Trophoblast cell (in vitro differentiated cells and primary cell): Measurements from ENCODE around the gene OLIG2.

ENCODE experiments used
- DNase-seq, 2 donors: peaks; one replicate each; pipeline ENCODE4 v3.0.0-alpha.2; 2016
- H2AFZ ChIP-seq: 2 replicates; pipeline ENCODE4 v1.6.1; 2013; ENCODE audit warnings: low read length, moderate library complexity, mild to moderate bottlenecking; ENCODE audit not compliant: insufficient read depth, poor library complexity
- H2AK5ac ChIP-seq: 2 replicates; pipeline ENCODE4 v1.6.1; 2013; ENCODE audit warnings: mild to moderate bottlenecking, low read length
- H2BK120ac ChIP-seq: 2 replicates; pipeline ENCODE4 v1.6.1; 2013; ENCODE audit warnings: low read length, mild to moderate bottlenecking, moderate library complexity; ENCODE audit not compliant: insufficient read depth, poor library complexity
- H2BK12ac ChIP-seq: 2 replicates; pipeline ENCODE4 v1.6.1; 2013; ENCODE audit warnings: mild to moderate bottlenecking, low read length, moderate library complexity
- H2BK5ac ChIP-seq: 2 replicates; pipeline ENCODE4 v1.6.1; 2013; ENCODE audit warnings: low read length, low read depth, moderate library complexity, mild to moderate bottlenecking; ENCODE audit not compliant: poor library complexity
- H3K14ac ChIP-seq: 2 replicates; pipeline ENCODE4 v1.6.1; 2013; ENCODE audit warnings: mild to moderate bottlenecking, low read length
- H3K18ac ChIP-seq: 2 replicates; pipeline ENCODE4 v1.6.1; 2013; ENCODE audit warnings: mild to moderate bottlenecking, low read length
- H3K23ac ChIP-seq: 2 replicates; pipeline ENCODE4 v1.6.1; 2013; ENCODE audit warnings: low read length
- H3K27ac ChIP-seq: 2 replicates; pipeline ENCODE4 v1.5.1; 2013; ENCODE audit warnings: low read depth, mild to moderate bottlenecking, inconsistent platforms, low read length, moderate library complexity
- H3K27me3 ChIP-seq: 2 replicates; pipeline ENCODE4 v1.6.1; 2013; ENCODE audit warnings: inconsistent platforms, mild to moderate bottlenecking, low read length, moderate library complexity; ENCODE audit not compliant: insufficient read depth
- H3K36me3 ChIP-seq, 2 experiments: 1 replicate in 1 of 2; 2 replicates in 1 of 2; pipeline ENCODE4 v1.6.1; 2013; ENCODE audit warnings: low read length in 2 of 2, mild to moderate bottlenecking in 2 of 2, moderate library complexity in 1 of 2; ENCODE audit not compliant: insufficient read depth in 2 of 2, control insufficient read depth in 1 of 2
- H3K4ac ChIP-seq: 2 replicates; pipeline ENCODE4 v1.6.1; 2013; ENCODE audit warnings: low read depth, mild to moderate bottlenecking, low read length, moderate library complexity
- H3K4me1 ChIP-seq, 2 experiments: 1 replicate in 1 of 2; 2 replicates in 1 of 2; pipeline ENCODE4 v1.6.1; 2013; ENCODE audit warnings: low read length in 2 of 2, mild to moderate bottlenecking in 2 of 2, moderate library complexity in 1 of 2; ENCODE audit not compliant: insufficient read depth in 2 of 2, control insufficient read depth in 1 of 2
- H3K4me2 ChIP-seq: 2 replicates; pipeline ENCODE4 v1.6.1; 2013; ENCODE audit warnings: inconsistent platforms, mild to moderate bottlenecking, low read length, moderate library complexity
- H3K4me3 ChIP-seq: 2 replicates; pipeline ENCODE4 v1.5.1; 2013; ENCODE audit warnings: mild to moderate bottlenecking, low read depth, low read length, inconsistent platforms
- H3K79me1 ChIP-seq: one replicate; pipeline ENCODE4 v1.6.1; 2013; ENCODE audit warnings: low read length
- H3K79me2 ChIP-seq: 2 replicates; pipeline ENCODE4 v1.6.1; 2013; ENCODE audit warnings: low read length, mild to moderate bottlenecking; ENCODE audit not compliant: control insufficient read depth, insufficient read depth, poor library complexity
- H3K9ac ChIP-seq: 2 replicates; pipeline ENCODE4 v1.6.1; 2013; ENCODE audit warnings: mild to moderate bottlenecking, low read length
- H3K9me3 ChIP-seq: 2 replicates; pipeline ENCODE4 v1.6.1; 2013; ENCODE audit warnings: low read depth, mild to moderate bottlenecking, control low read depth, inconsistent platforms, low read length; ENCODE audit not compliant: insufficient read depth
- H4K12ac ChIP-seq: 2 replicates; pipeline ENCODE4 v1.6.1; 2013; ENCODE audit warnings: low read depth, mild to moderate bottlenecking, low read length, moderate library complexity
- H4K8ac ChIP-seq: 2 replicates; pipeline ENCODE4 v1.6.1; 2013; ENCODE audit warnings: low read depth, mild to moderate bottlenecking, low read length, moderate library complexity
- H4K91ac ChIP-seq: one replicate; pipeline ENCODE4 v1.6.1; 2013; ENCODE audit warnings: low read depth, mild to moderate bottlenecking, low read length, moderate library complexity
- WGBS: extraction: QIAGEN DNeasy Blood & Tissue Kit; methylation state at CpG from one replicate; pipeline ENCODE4 v1.1.7; 2013; ENCODE audit warnings: missing lambda C conversion rate; ENCODE audit not compliant: insufficient read length, insufficient coverage; ENCODE audit errors: extremely low coverage; 5-methylcytosine and 5-hydroxymethylcytosine counted together

OLIG2 gene

GRCh38 chr21:32993894-32994293, 31.8 kb upstream of the OLIG2 start:
- H3K79me1 ChIP-seq, result no peaks in the 10 kb centered on the region
- H4K8ac ChIP-seq, result no peak overlapping the region
- H3K27me3 ChIP-seq, result no peaks in the 10 kb centered on the region
- H3K4me2 ChIP-seq, result no peak overlapping the region
- WGBS, result no CpG with 5 or more reads among the region's 3 CpGs
- no peak overlapping the region for H3K18ac ChIP-seq
- H3K14ac ChIP-seq, result no peak overlapping the region
- no peaks in the 10 kb centered on the region for H3K79me2 ChIP-seq
- H4K12ac ChIP-seq, result no peak overlapping the region
- DNase-seq, result no peak
- no peak overlapping the region for H2BK120ac ChIP-seq
- no peak overlapping the region for H3K27ac ChIP-seq
- no peak overlapping the region for H3K4me3 ChIP-seq
- H3K36me3 ChIP-seq, result no peaks in the 10 kb centered on the region
- no peak overlapping the region for H3K4ac ChIP-seq
- peaks cover 1% of the 10 kb centered on the region for H3K9me3 ChIP-seq
- H3K23ac ChIP-seq, result no peak overlapping the region
- no peaks in the 10 kb centered on the region for H3K4me1 ChIP-seq
- H2AK5ac ChIP-seq, result no peak overlapping the region
- H2BK5ac ChIP-seq, result no peak overlapping the region
- no peak overlapping the region for H2BK12ac ChIP-seq
- no peak overlapping the region for H2AFZ ChIP-seq
- H3K9ac ChIP-seq, result no peak overlapping the region
- no peak overlapping the region for H4K91ac ChIP-seq

- H3K9ac ChIP-seq, result no peak overlapping the region
- H3K79me2 ChIP-seq, result no peaks in the 10 kb centered on the region
- no peak overlapping the region for H4K8ac ChIP-seq
- H2BK5ac ChIP-seq, result no peak overlapping the region
- H2AK5ac ChIP-seq, result no peak overlapping the region
- H3K36me3 ChIP-seq, result no peaks in the 10 kb centered on the region
- H3K9me3 ChIP-seq, result no peaks in the 10 kb centered on the region
- H2AFZ ChIP-seq, result no peak overlapping the region
- no peak overlapping the region for H3K4me2 ChIP-seq
- no peaks in the 10 kb centered on the region for H3K4me1 ChIP-seq
- DNase-seq, result peak in 1 of 2 donors; percentile 48
- no peak overlapping the region for H3K27ac ChIP-seq
- no peak overlapping the region for H2BK120ac ChIP-seq
- no peaks in the 10 kb centered on the region for H3K79me1 ChIP-seq
- H3K4ac ChIP-seq, result no peak overlapping the region
- no peak overlapping the region for H2BK12ac ChIP-seq
- H3K18ac ChIP-seq, result no peak overlapping the region
- no peak overlapping the region for H4K91ac ChIP-seq
- H3K23ac ChIP-seq, result no peak overlapping the region
- no peak overlapping the region for H3K14ac ChIP-seq
- WGBS, result no CpG with 5 or more reads among the region's 3 CpGs
- H3K4me3 ChIP-seq, result no peak overlapping the region
- no peaks in the 10 kb centered on the region for H3K27me3 ChIP-seq
- no peak overlapping the region for H4K12ac ChIP-seq
Measured at GRCh38 chr21:32994305-32994704, 31.4 kb upstream of the OLIG2 start.

- Histone ChIP-seq H3K4me3 (no peak overlapping the region), H3K23ac (no peak overlapping the region), H3K4me1 (no peaks in the 10 kb centered on the region), H3K27me3 (no peaks in the 10 kb centered on the region), H4K91ac (no peak overlapping the region), H2BK5ac (no peak overlapping the region), H4K12ac (no peak overlapping the region), H3K9me3 (peaks cover 3% of the 10 kb centered on the region), H2BK12ac (no peak overlapping the region), H4K8ac (no peak overlapping the region), H3K79me2 (no peaks in the 10 kb centered on the region), H3K36me3 (no peaks in the 10 kb centered on the region), H2AFZ (no peak overlapping the region), H3K27ac (no peak overlapping the region), H3K4me2 (no peak overlapping the region), H3K18ac (no peak overlapping the region), H3K14ac (no peak overlapping the region), H2AK5ac (no peak overlapping the region), H3K4ac (no peak overlapping the region), H3K9ac (no peak overlapping the region), H3K79me1 (no peaks in the 10 kb centered on the region), H2BK120ac (no peak overlapping the region)
- WGBS, result no CpG with 5 or more reads among the region's 3 CpGs
- DNase-seq, result peak; percentile 71 to 89
Measured at GRCh38 chr21:33007747-33008146, 18.0 kb upstream of the OLIG2 start.

DNA sequence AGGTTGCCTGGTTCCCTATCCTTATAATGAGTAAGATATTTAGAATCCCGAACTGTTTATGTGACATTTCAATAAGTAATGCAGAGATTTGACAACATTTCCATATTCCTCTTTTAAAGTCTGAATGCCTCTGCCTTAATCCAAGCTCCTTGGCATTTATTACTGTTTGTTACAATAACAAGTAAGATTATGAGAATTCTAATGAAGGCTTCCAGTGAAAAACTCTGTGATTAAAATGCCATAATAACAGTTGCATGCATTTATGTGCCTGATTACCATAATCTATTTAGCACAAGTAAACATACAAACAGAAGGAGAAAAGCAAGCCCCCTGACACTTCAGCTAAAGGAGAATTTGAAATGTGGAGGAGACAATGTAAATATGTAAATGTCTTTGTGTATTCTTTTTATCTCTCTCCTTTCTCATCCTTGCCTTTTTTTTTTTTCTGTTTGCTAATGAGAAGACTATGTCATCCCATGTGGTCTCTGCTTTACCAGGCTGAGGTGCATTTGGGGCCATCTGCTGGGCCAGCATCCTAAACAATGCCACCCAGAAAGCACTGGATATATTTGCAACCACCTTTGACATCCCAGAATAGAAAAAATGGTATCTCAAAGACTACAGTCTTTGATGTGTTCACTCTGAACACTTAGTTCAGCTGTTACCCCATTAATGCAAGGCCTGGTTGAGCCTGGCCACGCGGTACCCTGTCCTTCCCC, 17.2 kb upstream of the OLIG2 start:
- Histone ChIP-seq H3K14ac (no peak overlapping the region), H4K91ac (no peak overlapping the region), H4K12ac (no peak overlapping the region), H3K18ac (no peak overlapping the region), H3K4me3 (no peak overlapping the region), H4K8ac (no peak overlapping the region), H3K4me1 (no peaks in the 10 kb centered on the region), H3K27ac (no peak overlapping the region), H3K36me3 (no peaks in the 10 kb centered on the region), H3K23ac (no peak overlapping the region), H2BK12ac (no peak overlapping the region), H3K79me1 (no peaks in the 10 kb centered on the region), H2AK5ac (no peak overlapping the region), H3K4ac (no peak overlapping the region), H3K9me3 (peaks cover 3% of the 10 kb centered on the region), H2BK5ac (no peak overlapping the region), H3K4me2 (no peak overlapping the region), H3K79me2 (no peaks in the 10 kb centered on the region), H2BK120ac (no peak overlapping the region), H3K9ac (no peak overlapping the region), H2AFZ (no peak overlapping the region), H3K27me3 (no peaks in the 10 kb centered on the region)
- no CpG with 5 or more reads among the region's 3 CpGs for WGBS
- DNase-seq, result no peak
